Measurements from ENCODE around the gene PPP2R2D.
"Not testable (repeated sequence)": the region's sequence is repeated elsewhere in the genome, so short reads cannot be mapped to it uniquely, and the experiment has no call there.

The PPP2R2D gene

DNA sequence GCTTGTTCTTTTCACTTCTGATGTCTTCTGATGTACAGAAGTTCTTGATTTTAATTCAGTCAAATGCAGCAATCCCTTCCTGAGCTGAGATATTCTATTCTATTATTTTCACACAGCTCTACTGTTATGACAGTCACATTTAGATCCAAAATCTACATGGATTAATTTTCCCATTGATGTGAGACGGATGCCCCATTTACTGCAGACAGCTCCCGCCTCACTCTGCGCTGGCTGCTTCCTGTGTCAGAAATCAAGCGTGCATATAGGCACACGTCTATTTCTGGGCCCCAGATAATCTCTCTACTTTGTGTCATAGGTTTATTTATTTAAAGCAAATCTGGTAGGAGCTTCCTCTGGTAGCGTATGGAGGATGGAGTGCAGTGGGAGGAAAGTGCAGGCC lies 74.2 kb downstream of the PPP2R2D start:
- Mint-ChIP-seq H3K9me3 (no peaks in the 10 kb centered on the region), H3K4me3 (peak overlapping the region; percentile 57), H3K4me1 (peaks cover 97% of the 10 kb centered on the region), H3K27me3 (no peaks in the 10 kb centered on the region), H3K36me3 (peaks cover 7% of the 10 kb centered on the region), H3K27ac (peak overlapping the region; percentile 79)

DNA sequence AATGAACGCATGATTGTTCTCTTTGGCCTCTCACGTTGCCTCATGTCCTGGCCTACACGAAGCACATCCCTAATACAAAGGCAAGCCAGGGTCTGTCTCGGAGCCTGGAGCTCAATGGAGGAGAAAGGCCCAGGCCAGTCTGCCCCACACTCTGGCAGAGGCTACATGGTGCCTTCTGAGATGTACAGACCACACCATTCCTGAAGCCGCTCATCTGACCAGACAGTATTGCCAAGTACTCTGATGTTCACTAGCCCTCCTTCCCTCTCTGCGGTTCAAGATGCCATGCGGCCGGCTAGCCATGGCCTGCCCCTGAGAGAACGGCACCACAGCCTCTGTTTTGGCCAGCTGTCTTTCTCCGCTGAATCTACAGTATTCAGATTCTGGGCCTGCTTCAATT lies 75.0 kb downstream of the PPP2R2D start:
- no peaks in the 10 kb centered on the region for H3K27me3 Mint-ChIP-seq
- H3K4me3 Mint-ChIP-seq, result peak overlapping the region; percentile 11
- peak overlapping the region; percentile 62 for H3K27ac Mint-ChIP-seq

DNA sequence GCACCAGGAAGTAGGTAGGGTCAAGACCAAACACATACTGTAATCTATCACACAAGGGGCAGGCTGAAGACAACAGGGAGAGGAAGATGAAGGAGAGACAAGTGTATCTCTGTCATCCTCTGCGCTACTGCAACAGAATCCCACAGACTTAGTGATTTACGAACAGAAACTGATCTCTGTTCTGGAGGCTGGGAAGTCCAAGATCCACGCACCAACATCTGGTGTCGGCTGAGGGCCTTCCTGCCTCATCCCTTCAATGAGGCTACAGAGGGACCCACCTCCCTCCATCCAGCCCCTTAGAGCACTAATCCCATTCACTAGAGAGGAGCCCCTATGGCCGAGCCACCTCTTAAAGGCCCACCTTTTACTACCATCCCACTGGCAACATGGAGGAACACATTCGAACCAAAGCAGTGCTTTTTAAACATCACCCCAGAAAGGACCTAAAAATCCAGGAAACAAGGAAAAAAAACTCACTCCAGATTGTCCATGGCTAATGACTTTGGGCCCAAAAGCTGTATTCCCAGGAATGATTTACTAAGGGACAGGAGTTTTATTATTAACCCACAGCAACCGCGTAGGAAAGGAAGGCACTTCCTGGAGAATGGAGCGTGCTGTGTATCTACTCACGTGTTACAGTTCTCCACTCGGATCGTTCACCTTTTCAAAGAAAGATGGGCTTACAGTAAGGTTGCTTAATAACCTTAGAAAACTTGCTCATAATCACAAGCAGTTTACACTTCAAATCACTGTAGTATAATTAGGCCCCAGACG lies 76.7 kb downstream of the PPP2R2D start:
- Mint-ChIP-seq H3K9me3 (no peaks in the 10 kb centered on the region), H3K4me3 (peak overlapping the region; percentile 11), H3K36me3 (peaks cover 4% of the 10 kb centered on the region), H3K27ac (peak overlapping the region; percentile 81), H3K4me1 (peaks cover 81% of the 10 kb centered on the region), H3K27me3 (no peaks in the 10 kb centered on the region)

More for the DNA sequence above, 75.0 kb downstream of the PPP2R2D start:
- Mint-ChIP-seq H3K9me3 (no peaks in the 10 kb centered on the region), H3K4me1 (peaks cover 94% of the 10 kb centered on the region), H3K36me3 (peaks cover 4% of the 10 kb centered on the region)

DNA sequence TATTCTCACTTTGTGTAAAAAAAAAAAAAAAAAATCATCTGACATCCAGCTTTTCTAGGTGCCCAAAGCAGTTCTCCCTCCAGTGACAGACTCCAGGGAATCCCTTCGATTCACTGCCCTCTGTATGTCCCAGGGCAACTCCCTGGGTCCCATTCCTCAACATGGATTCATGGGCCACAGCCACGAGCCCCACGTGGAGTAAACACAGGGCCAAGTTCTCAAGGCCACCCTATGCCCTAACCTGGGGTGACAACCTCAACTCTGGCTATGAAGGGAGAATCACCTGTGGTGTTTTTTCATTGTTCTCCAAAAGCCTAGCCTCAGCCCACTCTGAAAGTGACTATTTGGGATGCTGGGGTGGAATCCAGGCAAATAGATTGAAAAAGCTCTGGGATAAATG lies 77.6 kb downstream of the PPP2R2D start:
- Mint-ChIP-seq H3K27ac (no peak overlapping the region), H3K27me3 (no peaks in the 10 kb centered on the region), H3K4me3 (no peak overlapping the region), H3K36me3 (peaks cover 4% of the 10 kb centered on the region), H3K4me1 (peaks cover 73% of the 10 kb centered on the region), H3K9me3 (no peaks in the 10 kb centered on the region)

DNA sequence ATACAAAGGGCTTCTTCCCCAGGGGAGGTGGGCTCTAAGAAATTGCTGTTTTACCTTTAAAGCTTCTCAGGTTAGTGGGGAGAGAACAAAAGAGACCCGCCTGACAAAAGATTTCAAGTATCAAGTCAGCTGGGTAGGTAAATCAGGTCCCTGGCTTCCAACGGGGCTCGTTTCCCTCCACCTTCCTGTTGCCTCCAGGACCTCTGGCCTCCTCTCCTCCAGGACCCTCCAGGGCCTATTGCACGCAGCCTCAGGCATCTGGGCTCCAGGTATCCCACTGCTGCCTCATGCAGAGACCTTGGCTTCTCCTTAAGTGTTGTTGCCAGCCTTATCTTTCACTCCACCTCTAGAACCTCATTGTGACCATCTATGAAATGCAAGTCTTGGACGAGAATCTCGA lies 78.0 kb downstream of the PPP2R2D start:
- H3K4me3 Mint-ChIP-seq, result peak overlapping the region; percentile 80
- H3K4me1 Mint-ChIP-seq, result peaks cover 68% of the 10 kb centered on the region
- peaks cover 4% of the 10 kb centered on the region for H3K36me3 Mint-ChIP-seq
- H3K27ac Mint-ChIP-seq, result peak overlapping the region; percentile 86
- H3K9me3 Mint-ChIP-seq, result no peaks in the 10 kb centered on the region
- H3K27me3 Mint-ChIP-seq, result no peaks in the 10 kb centered on the region

DNA sequence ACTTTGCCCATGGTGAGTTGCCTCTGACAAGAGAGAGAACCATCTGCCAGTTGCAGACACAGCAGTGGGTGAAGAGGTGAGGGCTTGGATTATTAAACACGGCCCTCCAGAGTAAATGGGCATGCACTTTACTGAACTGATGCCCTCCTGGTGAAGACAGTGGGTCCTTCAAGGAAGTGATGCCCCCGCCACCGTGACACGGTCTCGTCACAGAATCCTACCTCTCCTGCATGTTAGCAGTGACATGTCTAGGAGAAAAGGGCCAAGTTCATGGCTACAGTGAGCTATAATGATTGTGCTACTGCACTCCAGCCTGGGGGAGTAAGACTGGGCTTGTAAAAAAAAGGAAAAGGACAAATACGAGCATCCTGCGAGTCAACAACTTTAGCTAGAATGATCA lies 78.5 kb downstream of the PPP2R2D start:
- peak overlapping the region; percentile 80 for H3K4me3 Mint-ChIP-seq
- no peaks in the 10 kb centered on the region for H3K27me3 Mint-ChIP-seq
- H3K4me1 Mint-ChIP-seq, result peaks cover 63% of the 10 kb centered on the region

DNA sequence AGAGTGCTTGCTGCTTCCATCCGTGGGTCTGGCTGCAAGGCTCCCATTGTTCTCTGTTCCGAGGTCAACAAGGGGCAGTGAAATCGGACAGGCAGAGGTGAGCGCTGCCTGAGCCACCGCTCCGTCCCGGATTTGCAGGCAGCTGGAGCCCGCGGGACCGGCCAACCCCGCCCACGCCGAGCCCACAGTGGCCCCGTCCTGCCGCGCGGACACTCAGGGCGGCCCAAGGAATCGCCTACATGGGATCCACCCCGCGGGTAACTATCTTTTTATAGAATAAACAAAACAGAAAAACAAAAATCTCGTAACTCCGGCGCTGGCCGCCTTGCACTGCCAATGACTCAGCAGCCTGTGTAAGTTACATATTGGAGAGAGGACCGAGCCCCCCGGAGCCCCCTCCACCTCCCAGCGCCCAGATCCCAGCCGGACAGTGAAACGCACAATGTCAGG lies 79.0 kb downstream of the PPP2R2D start:
- H3K9me3 Mint-ChIP-seq, result no peaks in the 10 kb centered on the region
- H3K36me3 Mint-ChIP-seq, result peaks cover 4% of the 10 kb centered on the region
- H3K4me1 Mint-ChIP-seq, result peaks cover 58% of the 10 kb centered on the region
- no peaks in the 10 kb centered on the region for H3K27me3 Mint-ChIP-seq
- peak overlapping the region; percentile 86 for H3K27ac Mint-ChIP-seq
- peak overlapping the region; percentile 80 for H3K4me3 Mint-ChIP-seq

More for the DNA sequence above, 78.5 kb downstream of the PPP2R2D start:
- Mint-ChIP-seq H3K9me3 (no peaks in the 10 kb centered on the region), H3K36me3 (peaks cover 4% of the 10 kb centered on the region), H3K27ac (peak overlapping the region; percentile 86)

DNA sequence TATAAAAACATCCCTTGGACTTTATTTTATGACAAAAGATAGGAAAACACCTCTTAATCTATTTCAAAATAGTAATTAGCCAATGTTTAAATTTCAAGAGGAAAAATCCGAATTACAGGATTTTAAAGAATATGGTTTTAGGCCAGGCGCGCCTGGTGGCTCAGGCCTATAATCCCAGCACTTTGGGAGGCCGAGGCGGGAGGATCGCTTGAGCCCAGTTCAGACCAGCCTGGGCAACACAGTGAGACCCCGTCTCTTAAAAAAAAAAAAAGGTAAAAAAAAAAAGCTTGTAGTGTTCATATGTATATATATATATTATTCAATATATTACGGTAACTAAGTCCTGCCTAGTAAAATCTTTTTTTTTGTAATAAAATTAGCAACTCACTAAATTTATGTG lies 79.5 kb downstream of the PPP2R2D start:
- H3K4me1 Mint-ChIP-seq, result peaks cover 53% of the 10 kb centered on the region
- H3K4me3 Mint-ChIP-seq, result peak overlapping the region; percentile 80
- peaks cover 4% of the 10 kb centered on the region for H3K36me3 Mint-ChIP-seq
- H3K9me3 Mint-ChIP-seq, result no peaks in the 10 kb centered on the region
- H3K27me3 Mint-ChIP-seq, result no peaks in the 10 kb centered on the region
- peak overlapping the region; percentile 81 for H3K27ac Mint-ChIP-seq

DNA sequence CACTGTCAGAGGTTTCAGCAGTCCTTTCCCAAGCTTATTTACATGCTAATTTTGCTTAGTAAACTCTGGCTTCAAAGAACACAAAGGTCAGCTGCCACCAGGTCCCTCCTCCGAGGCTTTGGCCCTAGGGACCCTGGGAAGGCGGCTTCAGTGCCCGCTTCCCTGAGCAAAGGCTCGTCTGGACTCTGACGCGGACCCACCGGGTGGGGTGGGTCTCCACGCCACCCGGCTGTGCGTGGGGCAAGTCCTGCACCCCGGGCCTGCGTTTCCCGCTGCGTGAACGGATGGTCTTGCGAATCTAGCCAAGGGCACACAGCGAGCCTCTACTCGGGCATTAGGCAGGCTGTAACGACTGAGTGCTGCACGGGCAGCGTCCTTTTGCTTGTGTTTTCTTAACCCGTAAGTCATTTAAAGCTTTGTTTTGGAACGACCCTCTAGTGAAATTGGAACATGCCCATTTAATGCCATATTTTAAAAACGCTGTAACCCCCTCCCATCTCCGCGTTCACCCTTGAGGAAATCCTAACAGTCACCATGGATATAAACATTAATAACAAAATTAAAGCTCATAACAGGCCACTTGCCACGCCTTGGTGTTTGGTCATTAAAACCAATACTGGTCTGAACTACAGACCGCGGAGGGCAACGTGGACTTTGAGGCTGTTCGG lies 80.1 kb downstream of the PPP2R2D start:
- H3K27ac Mint-ChIP-seq, result peak overlapping the region; percentile 68
- H3K4me3 Mint-ChIP-seq, result peak overlapping the region; percentile 91
- peaks cover 4% of the 10 kb centered on the region for H3K36me3 Mint-ChIP-seq
- peaks cover 48% of the 10 kb centered on the region for H3K4me1 Mint-ChIP-seq
- H3K9me3 Mint-ChIP-seq, result no peaks in the 10 kb centered on the region
- H3K27me3 Mint-ChIP-seq, result no peaks in the 10 kb centered on the region

DNA sequence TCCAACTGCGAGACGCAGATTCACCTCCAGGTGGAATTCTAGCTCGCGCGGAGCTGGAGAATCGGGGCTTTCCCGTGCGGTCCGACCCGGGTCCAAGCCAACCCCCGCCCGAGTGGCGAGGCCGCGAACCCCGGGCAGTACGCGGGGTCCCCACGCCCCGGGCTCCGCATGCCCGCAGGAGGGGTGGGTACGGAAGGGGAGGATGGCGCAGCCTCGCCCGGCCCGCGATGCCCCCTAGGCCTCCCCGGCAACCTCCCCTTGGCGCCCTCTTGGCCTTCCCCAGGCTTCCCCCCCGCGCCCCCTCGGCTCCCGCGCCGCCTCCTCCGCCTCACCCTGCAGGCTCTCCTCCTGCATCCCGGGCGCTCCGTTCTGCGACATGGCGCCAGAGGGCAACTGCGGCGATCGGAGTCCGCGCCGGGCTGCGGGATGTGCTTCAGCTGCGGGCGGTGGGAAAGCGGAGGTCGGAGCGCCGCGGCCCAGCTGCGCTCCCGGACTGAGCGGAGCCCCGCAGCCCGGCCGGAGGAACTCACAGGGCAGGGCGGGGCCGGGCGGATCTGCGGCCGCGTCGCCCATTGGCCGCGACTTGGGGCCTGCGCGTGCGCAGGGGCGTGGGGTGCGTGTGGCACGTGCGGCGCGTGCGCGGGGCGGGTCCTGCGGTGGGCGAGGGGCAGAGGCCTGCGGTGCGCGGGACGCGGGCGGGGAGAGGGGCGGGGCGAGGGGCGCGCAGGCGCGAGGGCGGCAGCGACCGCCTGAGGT lies 80.8 kb downstream of the PPP2R2D start, which contains the start of gene BNIP3:
Gene BNIP3 (minus strand): TSS at position 495 of the 756 bp plus-strand sequence. CDS start 117 bp downstream, at position 378.
- Mint-ChIP-seq H3K9me3 (no peaks in the 10 kb centered on the region), H3K27me3 (no peaks in the 10 kb centered on the region), H3K27ac (peak within 1 kb of the TSS; percentile 68), H3K36me3 (peaks cover 4% of the 10 kb centered on the region), H3K4me1 (peaks cover 40% of the 10 kb centered on the region), H3K4me3 (peak within 1 kb of the TSS; percentile 91)

DNA sequence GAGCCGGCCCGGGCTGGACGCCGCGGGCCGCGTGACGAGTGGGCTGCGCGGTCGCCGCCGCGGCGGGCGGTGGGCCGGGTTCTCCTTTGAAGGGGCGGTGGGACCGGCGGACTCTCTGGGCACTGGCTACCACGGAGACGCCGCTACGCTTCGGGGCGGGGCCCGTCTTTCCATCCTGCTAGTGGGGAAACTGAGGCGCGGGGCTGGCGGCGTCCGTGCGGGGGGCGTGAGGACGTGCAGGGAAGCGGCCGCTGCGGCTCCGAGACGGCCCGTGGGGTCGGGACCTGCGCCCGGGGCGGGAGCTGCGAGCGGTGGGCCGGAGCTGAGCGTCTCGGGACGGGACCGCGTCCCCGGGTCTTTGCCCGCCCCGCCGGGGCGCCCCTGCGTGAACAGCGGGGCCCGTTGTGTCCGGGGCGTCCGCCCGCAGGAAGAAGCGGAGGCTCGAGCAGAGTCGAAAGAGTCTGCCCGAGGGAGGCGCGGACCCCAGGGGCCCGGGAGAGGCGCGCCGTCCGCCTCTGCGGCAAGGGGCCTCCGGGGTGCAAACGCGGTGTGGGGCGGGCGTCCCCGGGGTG lies 81.5 kb downstream of the PPP2R2D start:
- Mint-ChIP-seq H3K27me3 (no peaks in the 10 kb centered on the region), H3K9me3 (no peaks in the 10 kb centered on the region), H3K4me3 (peak overlapping the region; percentile 67), H3K27ac (no peak overlapping the region), H3K4me1 (peaks cover 34% of the 10 kb centered on the region), H3K36me3 (peaks cover 4% of the 10 kb centered on the region)

DNA sequence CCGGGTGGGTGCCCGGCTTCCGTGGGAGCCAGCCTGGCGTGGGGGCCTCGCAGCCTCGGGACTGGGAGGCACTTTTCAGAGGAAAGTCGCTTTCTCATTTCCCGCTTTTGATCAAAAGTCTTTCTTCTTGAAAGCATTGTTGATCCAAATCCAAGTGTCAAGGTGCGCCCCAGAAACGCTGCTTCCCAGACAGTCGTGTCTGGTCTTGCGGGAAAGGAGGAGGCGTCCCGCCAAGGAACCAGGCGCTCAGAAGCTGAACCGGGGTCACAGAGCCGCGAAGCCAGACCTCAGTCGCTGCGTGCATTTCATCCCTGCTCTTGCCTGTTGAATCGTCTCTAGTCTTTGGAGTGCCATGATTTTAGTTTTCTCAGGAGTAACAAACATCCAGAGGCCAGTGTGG lies 82.0 kb downstream of the PPP2R2D start:
- peak overlapping the region; percentile 55 for H3K27ac Mint-ChIP-seq
- no peaks in the 10 kb centered on the region for H3K9me3 Mint-ChIP-seq
- peaks cover 4% of the 10 kb centered on the region for H3K36me3 Mint-ChIP-seq
- H3K4me3 Mint-ChIP-seq, result peak overlapping the region; percentile 74
- no peaks in the 10 kb centered on the region for H3K27me3 Mint-ChIP-seq
- H3K4me1 Mint-ChIP-seq, result peaks cover 29% of the 10 kb centered on the region

DNA sequence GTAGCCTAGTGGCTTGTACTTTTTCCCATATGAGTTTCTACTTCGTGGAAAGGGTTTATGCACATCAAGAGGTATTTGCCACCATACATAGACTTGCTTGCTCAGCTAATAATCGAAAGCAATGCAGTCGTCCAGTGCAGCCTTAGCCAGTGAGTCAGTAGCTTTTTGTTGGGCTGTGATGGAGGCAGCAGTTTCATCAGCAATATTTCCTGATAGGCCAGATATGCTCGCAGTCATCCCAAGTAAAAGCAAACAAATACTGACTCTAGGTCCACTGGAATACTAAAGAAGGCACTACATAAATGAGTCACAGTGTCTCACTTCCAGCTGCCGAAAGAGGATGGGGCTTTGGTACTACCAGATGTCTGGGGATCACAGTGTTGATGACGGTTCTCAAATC lies 83.0 kb downstream of the PPP2R2D start:
- Mint-ChIP-seq H3K4me3 (no peak overlapping the region), H3K27me3 (no peaks in the 10 kb centered on the region)

DNA sequence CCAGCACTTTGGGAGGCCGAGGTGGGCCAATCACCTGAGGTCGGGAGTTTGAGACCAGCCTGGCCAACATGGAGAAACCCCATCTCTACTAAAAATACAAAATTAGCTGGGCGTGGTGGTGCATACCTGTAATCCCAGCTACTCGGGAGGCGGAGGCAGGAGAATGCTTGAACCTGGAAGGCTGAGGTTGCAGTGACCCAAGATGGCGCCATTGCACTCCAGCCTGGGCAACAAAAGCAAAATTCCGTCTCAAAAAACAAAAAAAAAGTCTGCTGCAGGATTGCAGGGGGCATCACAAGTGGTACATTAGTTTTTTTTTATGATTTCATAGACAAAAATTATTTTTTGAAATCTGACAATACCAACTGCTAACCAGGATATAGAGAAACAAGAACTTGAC lies 86.0 kb downstream of the PPP2R2D start:
- not testable (repeated sequence) for H3K4me3 Mint-ChIP-seq, H3K27me3 Mint-ChIP-seq, H3K36me3 Mint-ChIP-seq, H3K27ac Mint-ChIP-seq, H3K4me1 Mint-ChIP-seq, H3K9me3 Mint-ChIP-seq

More for the DNA sequence above, 83.0 kb downstream of the PPP2R2D start:
- H3K4me1 Mint-ChIP-seq, result peaks cover 19% of the 10 kb centered on the region
- H3K36me3 Mint-ChIP-seq, result no peaks in the 10 kb centered on the region
- no peaks in the 10 kb centered on the region for H3K9me3 Mint-ChIP-seq
- no peak overlapping the region for H3K27ac Mint-ChIP-seq

DNA sequence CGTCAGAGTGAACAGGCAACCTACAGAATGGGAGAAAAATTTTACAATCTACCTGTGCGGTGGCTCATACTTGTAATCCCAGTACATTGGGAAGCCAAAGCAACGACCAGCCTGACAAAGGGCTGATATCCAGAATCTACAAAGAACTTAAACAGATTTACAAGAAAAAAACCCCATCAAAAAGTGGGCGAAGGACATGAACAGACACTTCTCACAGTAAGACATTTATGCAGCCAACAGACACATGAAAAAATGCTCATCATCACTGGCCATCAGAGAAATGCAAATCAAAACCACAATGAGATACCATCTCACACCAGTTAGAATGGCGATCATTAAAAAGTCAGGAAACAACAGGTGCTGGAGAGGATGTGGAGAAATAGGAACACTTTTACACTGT lies 86.5 kb downstream of the PPP2R2D start:
- not testable (repeated sequence) for H3K4me3 Mint-ChIP-seq, H3K27ac Mint-ChIP-seq, H3K4me1 Mint-ChIP-seq, H3K27me3 Mint-ChIP-seq, H3K36me3 Mint-ChIP-seq, H3K9me3 Mint-ChIP-seq
